C4-2B (cell line): ENCODE results near the gene KCNMB2.

Experiments used
- H3K27ac ChIP-seq: fragments of 450-650 bp; 2 replicates; pipeline ENCODE4 v1.5.1; 2017
- CTCF ChIP-seq: fragments of 450-650 bp; conservative IDR thresholded peaks from 2 replicates; pipeline ENCODE4 v1.5.1; 2017; ENCODE audit warnings: mild to moderate bottlenecking
- ZFX ChIP-seq: fragments of 450-650 bp; IDR thresholded peaks from 2 replicates; pipeline ENCODE4 v1.6.1; 2017

The KCNMB2 gene

GRCh38 chr3:178602856-178603255, 66.6 kb downstream of the KCNMB2 start:
- TF ChIP-seq ZFX (no peak), CTCF (no peak)
- H3K27ac ChIP-seq = no peak overlapping the region

GRCh38 chr3:178603735-178604134, 67.5 kb downstream of the KCNMB2 start:
- H3K27ac ChIP-seq = no peak overlapping the region
- TF ChIP-seq CTCF (no peak), ZFX (no peak)

GRCh38 chr3:178618197-178618596, 82.0 kb downstream of the KCNMB2 start:
- TF ChIP-seq CTCF (no peak), ZFX (no peak)
- H3K27ac ChIP-seq = no peak overlapping the region

- no peak for TF ChIP-seq CTCF
- TF ChIP-seq ZFX = no peak
- H3K27ac ChIP-seq = no peak overlapping the region
These were observed 82.7 kb downstream of the KCNMB2 start for GRCh38 chr3:178618896-178619295.

- H3K27ac ChIP-seq = no peak overlapping the region
- TF ChIP-seq ZFX (no peak), CTCF (no peak)
These were observed 87.5 kb downstream of the KCNMB2 start for GRCh38 chr3:178623666-178624255.

- TF ChIP-seq ZFX = no peak
- no peak for TF ChIP-seq CTCF
- no peak overlapping the region for H3K27ac ChIP-seq
These were observed 88.0 kb downstream of the KCNMB2 start for GRCh38 chr3:178624276-178624675.

- no peak overlapping the region for H3K27ac ChIP-seq
These were observed 88.9 kb downstream of the KCNMB2 start for GRCh38 chr3:178625053-178625600.

More at GRCh38 chr3:178625053-178625600, 88.9 kb downstream of the KCNMB2 start:
- no peak for TF ChIP-seq ZFX
- TF ChIP-seq CTCF = no peak
